NCI-H1694 treated with DMSO at 0.1 percent for 48 hours (cell line): ENCODE measurements around the gene GUCY2C.

Source experiments
- DNase-seq: peaks from one replicate; lab custom pipeline; 2025; lab: John Stamatoyannopoulos, UW

The GUCY2C gene

DNA sequence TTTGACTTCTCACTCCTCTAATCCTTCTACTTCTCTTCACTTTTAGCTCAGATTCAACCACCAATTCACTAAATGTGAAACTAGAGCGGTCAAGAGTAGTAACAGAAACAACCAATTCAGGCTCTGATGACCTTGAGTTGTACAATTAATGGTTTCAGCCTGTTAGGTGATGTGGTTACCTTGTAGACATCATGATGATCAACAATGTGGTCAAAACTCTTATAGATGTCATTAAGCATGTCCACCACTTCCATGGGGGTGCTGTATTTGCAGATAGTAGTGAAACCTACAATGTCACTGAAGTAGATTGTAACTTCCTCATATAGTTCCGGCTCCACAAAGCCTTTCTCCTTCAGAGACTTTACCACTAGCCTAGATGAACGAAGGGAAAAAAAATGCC, 74.6 kb downstream of the GUCY2C start:
- no peak for DNase-seq

DNA sequence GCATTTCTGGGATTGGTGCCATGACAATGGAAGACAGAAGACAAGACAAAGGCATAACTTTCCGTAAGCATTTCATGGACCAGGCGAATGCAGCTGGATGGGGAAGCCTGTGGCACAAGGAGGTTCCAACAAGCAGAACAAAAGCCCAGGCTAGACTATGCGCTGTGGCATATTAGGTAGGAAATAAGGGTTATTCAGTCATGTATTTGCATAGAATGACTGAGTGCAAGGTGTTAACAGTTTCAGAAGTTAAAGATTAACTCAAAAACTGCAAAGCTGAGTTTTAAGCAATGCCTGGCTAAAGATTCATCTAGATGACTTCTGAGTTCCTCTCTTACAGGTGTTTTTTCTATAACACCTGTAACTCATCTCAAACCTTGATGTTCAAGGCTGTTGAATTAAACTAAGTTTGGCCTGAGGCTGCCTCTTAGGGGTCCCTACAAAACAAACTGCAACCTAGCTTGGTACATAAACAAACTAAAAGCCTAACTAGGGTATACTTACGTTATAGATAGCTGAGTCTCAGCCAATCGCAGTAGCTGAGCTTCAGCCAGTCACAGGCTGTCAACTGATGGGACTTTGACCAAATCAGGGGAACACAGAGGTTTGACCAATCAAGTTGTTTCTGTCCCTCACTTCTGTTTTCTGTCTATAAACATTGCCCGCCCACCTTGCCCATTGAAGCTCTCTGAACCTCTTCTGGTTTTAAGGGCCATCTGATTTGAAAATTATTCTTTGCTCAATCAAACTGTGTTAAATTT, 76.5 kb downstream of the GUCY2C start:
- DNase-seq: no peak

DNA sequence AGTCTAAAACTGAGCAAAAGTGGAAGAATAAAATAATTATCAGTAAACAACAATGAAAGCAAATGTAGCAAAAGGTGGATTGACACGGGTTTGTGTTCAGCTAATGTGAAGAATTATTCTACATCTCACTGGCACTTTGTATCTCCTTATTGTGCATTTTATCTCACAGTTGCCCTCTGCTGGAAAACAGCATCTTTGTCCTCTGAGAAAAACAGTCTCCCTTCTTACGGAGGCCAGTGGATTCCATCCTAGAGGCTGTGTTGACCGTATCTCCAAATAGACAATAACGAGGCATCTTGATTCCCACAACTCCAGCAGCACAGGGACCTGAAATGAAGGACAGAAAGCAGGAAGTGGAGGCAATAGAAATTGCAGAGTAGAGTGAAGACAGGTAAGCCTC, 77.4 kb downstream of the GUCY2C start:
- DNase-seq: peak; percentile 16

DNA sequence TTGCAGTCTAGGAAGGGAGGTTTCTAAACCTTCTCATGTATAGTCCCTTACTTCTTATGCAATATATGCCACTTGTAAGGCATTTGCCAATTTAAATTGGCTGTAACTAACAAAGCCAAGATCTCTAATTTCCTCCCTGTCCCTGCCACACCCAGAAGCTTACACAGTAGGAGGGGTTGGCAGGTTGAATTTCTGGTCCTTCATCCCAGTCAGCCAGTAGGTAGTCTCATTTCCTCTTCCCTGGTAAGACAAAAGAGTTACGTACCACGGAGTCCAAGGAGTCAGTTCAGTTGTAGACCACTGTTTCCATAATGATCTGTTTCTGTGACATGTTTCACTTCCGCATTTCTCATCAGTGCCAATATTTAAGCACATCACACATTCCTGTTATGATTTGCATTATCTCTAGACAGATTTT, 81.7 kb downstream of the GUCY2C start:
- DNase-seq: no peak

DNA sequence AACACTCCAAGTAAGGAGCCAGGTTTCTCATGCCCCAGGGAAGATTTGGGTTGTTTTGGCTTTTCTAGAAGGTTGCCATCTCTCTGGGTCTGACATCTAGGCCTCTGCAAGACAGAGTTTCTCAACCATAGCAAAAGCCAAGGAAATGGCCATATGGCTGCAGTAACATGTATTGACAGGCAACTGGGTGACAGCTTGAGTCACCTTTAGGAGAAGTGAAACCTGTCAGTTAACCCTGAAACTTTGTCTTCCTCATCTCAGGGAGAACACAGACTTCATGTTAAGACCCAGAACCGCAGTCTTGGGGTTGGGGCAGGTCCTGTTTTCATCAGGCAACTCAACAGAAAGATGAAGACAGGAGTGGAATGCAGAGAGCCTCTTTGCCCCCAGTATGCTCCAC, 82.7 kb downstream of the GUCY2C start:
- no peak for DNase-seq

DNA sequence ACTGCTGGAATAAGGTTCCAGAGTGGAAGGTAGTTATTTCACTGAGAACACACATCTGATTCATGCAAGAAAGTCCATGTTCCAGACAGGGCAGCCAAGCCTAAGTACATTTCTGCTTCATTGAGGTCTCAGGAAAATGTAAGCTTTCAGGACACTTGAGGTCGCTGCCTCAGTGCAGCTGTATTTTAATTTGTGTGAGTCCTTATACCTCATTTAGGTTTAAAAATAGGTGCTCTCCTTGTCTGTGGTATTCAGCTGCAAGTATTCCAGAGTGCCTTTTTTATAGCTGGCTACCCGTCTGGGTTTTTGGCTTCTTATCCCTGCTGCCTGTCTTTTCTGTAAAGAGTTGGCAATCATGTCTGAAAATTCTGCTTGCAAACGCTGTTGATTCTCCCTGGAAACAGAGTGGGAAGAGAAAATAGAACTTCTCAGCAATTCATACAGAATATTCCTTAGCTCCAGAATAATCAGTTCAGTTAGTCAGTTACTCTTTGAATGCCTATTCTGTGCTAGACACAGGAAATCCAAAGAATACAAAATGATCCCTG, 83.4 kb downstream of the GUCY2C start:
- DNase-seq: no peak

DNA sequence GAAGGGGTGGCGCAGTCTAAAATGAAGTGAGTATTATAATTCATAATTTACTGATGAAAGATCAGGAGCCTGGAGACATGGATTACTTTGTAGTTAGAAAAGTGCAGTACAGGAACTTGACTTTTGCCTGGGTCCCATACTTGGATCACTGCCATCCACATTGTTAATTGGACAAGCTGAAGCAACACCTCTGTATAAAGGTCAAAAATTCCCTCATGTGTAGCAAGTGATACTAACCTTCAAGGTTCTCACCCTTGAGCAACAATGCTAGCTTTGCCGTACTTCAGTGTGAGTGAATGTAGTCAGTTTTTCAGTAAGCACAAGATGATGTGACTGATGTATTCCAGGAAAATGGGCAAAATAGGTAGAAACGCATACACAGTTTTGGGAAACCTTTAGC, 84.1 kb downstream of the GUCY2C start:
- DNase-seq: no peak

DNA sequence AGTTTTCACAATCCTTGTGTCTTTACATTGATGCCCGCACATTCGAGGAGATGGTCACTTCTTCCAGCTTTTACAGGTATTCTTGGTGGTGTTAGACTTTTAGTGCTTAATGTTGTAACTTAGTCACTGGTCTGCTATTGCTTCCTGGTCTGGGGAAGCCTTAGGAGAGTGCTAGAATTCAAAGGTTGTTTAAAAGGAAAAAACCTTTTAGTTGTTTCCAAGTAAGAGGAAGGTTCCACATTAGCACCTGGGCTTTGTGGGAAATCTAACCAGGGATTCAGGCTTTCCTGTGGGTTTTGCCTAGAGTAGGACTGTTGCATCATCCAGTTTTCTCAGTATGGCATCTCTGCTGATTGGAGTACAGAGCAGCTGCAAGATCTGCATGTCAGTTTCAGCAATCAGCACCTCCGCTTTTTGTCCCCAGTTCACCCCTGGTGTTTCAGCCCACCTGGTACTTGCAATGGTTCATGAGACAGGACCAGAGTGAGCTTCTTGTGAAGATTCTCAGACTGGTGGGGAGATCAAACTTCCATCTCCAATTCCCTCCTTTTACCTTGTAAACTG, 84.7 kb downstream of the GUCY2C start:
- no peak for DNase-seq

DNA sequence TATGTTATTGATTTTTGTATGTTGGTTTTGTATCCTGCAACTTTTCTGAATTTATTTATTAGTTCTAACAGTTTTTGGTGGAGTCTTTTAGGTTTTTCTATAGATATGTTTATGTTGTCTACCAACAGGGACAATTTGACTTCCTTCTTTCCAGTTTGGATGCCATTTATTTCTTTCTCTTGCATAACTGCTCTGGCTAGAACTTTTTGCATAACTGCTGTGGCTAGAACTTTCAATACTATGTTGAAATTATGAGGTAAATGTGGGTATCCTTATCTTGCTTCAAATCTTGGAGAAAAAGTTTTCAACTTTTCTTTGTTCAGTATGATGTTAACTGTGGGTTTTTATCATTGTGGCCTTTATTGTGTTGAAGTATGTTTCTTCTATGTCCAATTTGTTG, 88.8 kb downstream of the GUCY2C start:
- DNase-seq: no peak

DNA sequence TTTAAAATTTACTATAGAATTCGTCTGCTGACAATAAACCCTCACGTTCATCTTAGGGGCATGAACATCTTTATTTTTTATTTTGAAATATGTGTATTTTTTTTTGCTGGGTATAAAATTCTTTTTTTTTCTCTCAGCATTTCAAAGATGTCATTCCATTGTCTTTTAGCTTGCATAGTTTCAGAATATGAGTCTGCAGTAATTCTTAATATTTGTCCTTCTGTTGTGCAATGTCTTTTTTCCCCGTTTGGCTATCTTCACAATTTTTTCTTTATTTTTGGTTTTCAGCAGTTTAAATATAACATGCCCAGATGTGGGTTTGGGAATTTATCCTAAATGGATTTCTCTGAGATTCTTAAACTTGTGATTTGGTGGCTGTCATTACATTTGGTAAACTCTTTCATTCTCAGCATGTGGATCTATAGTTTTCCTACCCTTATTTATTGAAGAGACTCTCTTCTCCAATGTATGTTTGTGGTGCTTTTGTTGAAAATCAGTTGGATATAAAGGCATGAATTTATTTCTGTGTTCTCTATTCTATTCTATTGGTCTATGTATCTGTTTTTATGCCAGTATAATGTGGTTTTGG, 90.9 kb downstream of the GUCY2C start:
- DNase-seq: peak; percentile 24

DNA sequence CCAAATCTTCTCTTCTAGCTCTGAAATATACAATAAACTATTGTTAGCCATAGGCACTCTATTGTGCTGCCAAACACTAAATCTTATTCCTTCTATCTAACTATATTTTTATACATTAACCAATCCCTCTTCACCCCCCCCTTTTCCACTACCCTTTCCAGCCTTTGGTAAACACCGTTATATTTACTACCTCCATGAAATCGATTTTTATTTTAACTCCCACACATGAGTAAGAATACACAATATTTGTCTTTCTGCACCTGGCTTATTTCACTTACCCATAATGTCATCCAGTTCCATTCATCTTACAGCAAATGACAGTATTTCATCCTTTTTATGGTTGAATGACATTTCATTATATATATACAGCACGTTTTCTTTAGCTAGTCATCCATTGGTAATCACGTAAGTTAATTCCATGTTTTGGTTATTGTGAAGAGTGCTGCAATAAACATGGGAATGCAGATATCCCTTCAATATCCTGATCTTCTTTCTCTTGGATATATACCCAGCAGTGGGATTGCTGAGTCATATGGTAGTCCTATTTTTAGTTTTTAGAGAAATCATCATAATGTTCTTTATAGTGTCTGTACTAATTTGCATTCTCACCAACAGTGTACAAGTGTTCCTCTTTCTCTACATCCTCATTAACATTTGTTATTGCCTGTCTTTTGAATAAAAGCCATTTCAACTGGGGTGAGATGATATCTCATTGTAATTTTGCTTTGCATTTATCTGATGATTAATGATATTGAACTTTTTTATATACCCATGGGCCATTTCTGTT, 94.5 kb downstream of the GUCY2C start:
- DNase-seq: no peak

DNA sequence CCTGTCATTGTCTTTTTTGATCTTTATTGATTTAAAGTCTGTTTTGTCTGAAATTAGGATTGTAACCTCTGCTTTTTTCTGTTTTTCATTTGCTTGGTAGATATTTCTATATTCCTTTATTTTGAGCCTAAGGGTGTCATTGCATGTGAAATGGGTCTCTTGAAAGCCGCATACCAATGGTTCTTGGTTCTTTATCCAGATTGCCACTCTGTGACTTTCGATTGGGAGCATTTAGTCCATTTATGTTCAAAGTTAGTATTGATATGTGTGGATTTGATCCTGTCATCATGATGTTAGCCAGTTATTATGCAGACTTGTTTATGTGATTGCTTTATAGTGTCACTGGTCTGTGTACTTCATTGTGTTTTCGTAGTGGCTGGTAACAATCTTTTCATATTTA, 98.9 kb downstream of the GUCY2C start:
- DNase-seq: no peak

DNA sequence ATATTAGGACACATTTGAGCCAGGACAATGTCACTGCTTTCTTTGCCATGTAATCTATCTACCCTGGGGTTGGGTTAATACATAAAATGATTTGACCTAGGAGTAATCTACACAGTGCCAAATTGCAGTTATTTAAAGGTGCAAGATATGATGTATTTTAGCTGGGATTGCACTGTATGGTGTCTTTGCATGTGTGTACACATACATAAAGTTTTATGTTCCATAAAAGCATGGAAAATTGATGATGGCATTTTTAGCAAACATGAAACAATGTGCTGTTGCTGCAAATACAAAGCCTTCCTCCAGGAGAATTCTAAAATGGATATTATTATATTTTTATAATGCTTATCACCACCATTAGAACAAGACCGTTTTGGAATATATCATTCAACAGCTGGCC, 104.7 kb downstream of the GUCY2C start:
- DNase-seq: no peak

DNA sequence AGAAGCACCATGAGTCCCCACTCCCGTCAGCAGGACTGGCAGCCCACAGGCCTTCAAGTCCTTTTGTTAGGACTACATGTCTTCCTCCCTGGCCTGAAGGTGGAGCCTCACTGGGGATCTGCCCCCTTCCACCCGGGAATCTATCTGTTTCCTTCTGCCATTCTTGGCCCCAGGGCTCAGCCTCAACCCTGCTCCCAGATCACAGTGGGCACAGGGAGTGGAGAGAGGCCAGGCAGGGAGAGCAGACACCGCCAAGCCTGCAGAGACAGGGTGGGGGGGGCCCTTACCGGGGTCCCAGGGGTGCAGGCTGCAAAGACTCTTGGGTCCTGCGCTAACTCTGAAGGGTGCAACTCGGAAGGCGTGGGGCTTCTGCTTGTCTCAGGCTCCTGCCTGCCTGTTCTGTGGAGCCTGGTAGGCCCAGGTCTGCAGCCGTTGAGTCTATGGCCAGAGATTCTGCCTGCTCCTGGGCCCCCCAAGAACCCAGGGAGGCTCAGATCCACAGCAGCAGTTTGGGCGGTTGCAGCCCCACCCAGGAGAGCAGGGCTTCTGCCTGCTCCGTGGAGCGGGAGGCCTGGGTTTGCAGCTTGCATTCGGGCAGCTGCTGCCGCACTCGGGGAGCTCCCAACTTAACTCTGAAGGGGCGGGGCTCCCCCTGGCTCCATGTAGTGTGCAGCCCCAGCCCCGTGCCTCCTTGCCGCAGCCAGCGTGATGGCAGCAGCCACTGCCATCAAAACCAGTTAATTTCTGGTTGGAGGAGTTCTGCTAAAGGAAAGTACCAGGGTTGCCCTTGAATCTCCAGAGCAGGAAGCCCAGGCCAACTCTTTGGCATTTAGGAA, 107.0 kb downstream of the GUCY2C start:
- no peak for DNase-seq

DNA sequence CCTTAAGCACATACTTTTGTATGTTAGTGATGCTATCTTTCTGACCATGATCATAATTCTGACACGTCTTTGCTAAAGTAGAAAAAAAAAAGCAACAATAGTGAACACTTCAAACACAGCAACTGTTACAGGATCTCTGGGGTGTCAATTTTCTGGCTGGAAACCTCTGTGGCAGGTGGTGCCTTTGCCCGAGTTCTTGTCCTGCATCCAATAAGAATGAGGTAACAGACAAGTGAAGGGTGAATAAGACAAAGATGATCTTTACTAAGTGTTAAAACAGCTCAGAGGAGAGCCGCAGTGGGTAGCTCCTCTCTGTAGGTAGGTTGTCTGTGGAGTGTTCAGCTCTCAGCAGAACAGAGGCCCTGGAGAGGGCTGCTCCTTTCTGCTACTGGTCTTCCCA, 107.8 kb downstream of the GUCY2C start:
- no peak for DNase-seq

DNA sequence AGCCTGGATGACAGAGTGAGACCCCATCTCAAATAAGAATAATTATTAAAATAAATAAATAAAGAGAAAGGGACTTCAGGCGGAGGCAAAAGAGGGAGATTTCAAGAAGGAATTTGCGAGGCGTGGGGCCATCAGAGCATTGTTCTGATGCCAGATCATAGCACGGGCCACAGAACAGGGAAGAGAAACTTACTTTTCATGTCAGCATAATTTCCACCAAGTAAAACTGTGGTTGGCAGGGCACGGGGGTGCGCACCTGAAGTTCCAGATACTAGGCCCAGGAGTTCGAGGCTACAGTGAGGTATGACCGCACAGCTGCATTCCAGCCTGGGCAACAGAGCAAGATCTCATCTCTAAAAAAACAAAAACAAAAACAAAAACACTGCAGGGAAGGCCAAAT, 117.8 kb downstream of the GUCY2C start:
- no peak for DNase-seq

DNA sequence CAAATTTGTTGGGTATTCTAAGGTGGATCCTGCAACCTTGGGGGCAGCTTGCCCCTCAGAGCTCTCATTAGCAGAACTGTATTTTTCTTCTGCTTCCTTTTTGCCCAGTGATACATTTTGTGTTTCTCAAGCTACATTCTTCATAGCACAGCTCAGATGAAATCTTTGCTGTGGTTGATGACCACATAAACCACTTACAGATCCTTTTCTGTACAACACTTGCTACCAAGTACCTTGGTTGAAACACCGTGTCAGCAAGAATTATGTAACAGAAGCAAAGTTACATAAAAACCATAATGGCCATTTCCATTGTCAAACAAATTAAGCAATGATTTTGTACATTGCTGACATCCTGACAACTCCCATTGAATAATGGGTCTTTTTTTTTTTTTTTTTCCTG, 119.1 kb downstream of the GUCY2C start:
- no peak for DNase-seq

DNA sequence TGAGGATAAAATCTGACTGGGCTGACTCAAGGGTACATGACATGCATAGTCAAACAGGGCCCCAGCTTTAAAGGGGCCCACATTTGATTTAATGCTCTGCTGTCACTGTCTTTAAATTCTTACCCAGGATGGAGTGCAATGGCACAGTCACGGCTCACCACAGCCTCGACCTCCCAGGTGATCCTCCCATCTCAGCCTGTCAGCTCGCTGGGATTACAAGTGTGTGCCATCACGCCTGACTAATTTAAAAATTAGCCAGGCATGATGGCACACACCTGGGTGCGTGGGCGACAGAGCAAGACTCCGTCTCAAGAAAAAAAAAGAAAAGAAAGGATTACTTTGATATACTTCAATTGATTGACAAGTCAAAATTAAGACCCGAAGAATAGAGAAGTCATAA, 119.5 kb downstream of the GUCY2C start:
- DNase-seq: no peak

DNA sequence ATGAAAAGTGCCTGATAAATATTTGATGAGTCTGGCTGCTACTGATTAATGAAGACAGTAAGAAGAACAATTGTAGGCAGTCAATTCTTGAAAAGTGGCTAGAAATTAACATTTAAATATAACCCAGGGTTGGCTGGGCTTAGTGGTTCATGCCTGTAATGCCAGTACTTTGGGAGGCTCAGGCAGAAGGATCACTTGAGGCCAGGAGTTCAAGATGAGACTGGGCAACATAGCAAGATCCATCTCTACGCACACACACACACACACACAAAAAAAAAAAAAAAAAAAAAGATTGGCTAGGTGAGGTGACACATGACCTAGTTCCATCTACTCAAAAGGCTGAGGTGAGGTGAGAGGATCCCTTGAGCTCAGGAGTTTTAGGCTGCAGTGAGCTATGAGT, 120.8 kb downstream of the GUCY2C start:
- no peak for DNase-seq

DNA sequence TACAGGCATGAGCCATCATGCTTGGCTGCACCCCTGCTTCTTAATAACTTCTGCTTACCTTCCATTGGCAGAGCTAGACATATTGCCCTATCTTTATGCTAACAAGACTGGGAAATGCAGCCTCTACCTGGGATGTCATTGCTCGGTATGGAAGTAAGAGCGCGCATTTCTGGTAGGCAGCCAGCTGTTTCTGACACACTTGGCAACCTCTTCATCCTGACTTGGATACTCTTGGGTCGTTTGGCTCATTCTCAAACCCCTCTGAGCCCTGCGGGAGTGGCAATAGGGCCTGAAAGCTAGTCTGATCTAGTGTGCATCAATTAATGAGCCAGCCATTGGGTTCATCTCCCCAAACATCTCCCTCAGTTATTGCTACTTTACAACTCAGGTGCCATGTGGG, 123.3 kb downstream of the GUCY2C start:
- DNase-seq: no peak

DNA sequence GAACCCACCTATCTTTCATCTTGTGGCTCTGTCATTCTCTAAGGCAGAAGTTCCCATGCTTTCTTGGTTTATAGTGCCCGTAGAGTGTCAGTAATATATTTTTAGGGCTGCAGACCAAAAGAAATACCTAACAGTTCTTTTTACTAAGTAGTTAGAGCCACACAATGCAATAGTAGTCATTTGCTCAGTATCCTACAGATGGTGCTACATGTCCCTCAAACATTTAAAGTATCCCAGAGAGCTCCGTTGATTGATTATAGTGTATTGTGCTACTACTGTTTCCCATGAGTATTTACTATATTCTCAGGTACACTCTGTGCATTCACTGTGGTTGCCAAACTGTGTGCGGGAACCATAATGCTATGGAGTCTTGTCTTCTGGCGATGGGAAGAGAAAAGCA, 124.0 kb downstream of the GUCY2C start:
- DNase-seq: no peak

DNA sequence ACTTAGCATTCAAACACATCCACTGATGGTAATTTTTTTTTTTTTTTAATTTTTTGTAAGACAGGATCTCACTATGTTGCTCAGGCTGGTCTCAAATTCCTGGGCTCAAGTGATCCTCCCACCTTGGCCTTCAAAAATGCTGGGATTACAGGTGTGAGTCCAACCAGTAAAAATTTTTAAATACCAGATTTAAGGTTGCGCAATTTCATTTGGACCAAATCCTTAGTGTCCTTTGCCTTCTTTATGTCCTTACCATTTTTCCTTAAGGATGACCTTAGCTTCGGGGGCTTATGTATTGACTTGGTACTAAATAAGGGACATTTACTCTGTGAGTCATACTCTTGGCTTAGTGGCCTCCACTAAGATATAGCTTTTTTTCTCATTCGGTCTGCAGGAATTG, 124.6 kb downstream of the GUCY2C start:
- no peak for DNase-seq
